LNCaP clone FGC (cell line): ENCODE data around the gene RTL10.

Experiments
- DNase-seq: peaks from one replicate; pipeline ENCODE4 v3.0.0-alpha.2; 2011; ENCODE audit warnings: low read depth
- H3K4me3 ChIP-seq: 2 replicates; pipeline ENCODE4 v1.5.1; 2011; ENCODE audit warnings: mild to moderate bottlenecking, low read depth, low read length, control low read depth
- CTCF ChIP-seq: IDR thresholded peaks from 2 replicates; pipeline ENCODE4 v1.5.1; 2012; ENCODE audit warnings: mild to moderate bottlenecking; ENCODE audit not compliant: control insufficient read depth, insufficient read depth; ENCODE audit errors: extremely low read depth

The RTL10 gene

GRCh38 chr22:19871845-19872778 lies 17.4 kb upstream of the RTL10 start:
- DNase-seq = no peak
- no peak overlapping the region for H3K4me3 ChIP-seq
- no peak for TF ChIP-seq CTCF

GRCh38 chr22:19871023-19871844 lies 16.6 kb upstream of the RTL10 start:
- TF ChIP-seq CTCF = no peak
- no peak overlapping the region for H3K4me3 ChIP-seq
- no peak for DNase-seq

DNA sequence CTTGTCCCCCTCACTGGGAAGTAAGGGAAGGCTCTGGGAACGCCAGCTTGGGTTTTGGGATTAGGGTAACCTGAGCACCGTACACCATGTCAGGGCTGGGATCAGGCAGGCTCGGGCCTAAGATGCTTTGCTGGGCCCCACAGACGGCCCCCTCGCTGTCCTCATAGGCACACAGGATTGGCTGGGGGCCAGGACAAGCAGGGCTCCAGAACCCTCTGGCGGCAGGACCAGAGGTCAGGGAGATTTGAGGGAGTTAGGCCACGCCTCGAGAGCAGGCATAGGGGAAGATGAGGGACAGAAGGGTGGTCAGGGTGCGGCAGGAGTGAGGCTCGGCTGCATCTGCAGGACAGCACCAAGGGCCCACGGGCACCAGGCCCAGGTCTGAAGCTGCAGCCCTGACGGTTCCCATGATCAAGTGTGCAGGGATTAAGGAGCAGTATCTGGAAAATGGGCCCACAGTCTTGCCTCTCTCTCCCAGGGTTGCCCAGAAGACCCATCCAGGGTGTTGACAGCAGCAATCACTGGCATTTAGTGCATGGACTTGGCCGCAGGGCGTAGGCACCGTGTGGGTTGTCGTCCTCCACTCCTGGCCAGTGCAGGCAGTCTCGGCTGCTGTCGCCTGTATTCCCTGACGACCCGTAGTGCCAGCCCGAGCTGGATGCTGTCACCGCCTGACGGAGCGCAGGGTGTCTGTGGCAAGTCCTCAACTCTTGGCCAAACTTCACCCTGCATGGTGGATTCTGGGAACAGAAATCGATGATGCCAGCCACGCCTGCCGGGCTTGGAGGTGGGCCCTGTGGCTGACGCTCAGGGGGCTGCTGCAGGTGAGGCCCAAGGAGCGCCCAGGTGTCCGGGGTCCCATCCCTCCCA lies 15.7 kb upstream of the RTL10 start:
- no peak overlapping the region for H3K4me3 ChIP-seq
- no peak for TF ChIP-seq CTCF
- no peak for DNase-seq

- no peak for TF ChIP-seq CTCF
- H3K4me3 ChIP-seq = no peak overlapping the region
- DNase-seq = no peak
These were observed 15.0 kb upstream of the RTL10 start for GRCh38 chr22:19869497-19870152.

GRCh38 chr22:19868773-19869471 lies 14.2 kb upstream of the RTL10 start:
- no peak overlapping the region for H3K4me3 ChIP-seq
- DNase-seq = no peak
- no peak for TF ChIP-seq CTCF

GRCh38 chr22:19868333-19868732 lies 13.7 kb upstream of the RTL10 start:
- no peak for DNase-seq
- no peak for TF ChIP-seq CTCF
- H3K4me3 ChIP-seq = no peak overlapping the region
